Activated B cell treated with CpG ODN at 0.5 μM for 24 hours (primary cell): Measurements from ENCODE around the gene FERMT1. TPM values are rescaled to one million over a fixed set of nuclear protein-coding genes. Genes with fewer than 3 reads are reported as not detected.

ENCODE experiments used
- ATAC-seq: fragments of 200-7000 bp; cut with Tn5 transposase; one replicate; pipeline ENCODE4 v1.10.0; 2021; ENCODE audit warnings: low read depth, mild to moderate bottlenecking, moderate library complexity
- CTCF ChIA-PET: fragments of 350-600 bp; sonication (Branson Sonifier 250); formaldehyde crosslinking; loops from one replicate; lab custom pipeline; 2021; ENCODE audit warnings: antibody characterized with exemption; lab: Charles Lee
- POLR2A ChIA-PET: fragments of 350-600 bp; sonication (Branson Sonifier 250); formaldehyde crosslinking; loops from one replicate; lab custom pipeline; 2021; ENCODE audit warnings: antibody characterized with exemption; lab: Charles Lee
- DNase-seq: peaks from one replicate; pipeline ENCODE4 v3.0.0; 2022
- H3K27ac Mint-ChIP-seq: one replicate; pipeline ENCODE4 v1.8.0; 2020; ENCODE audit warnings: mixed read lengths
- H3K27me3 Mint-ChIP-seq: one replicate; pipeline ENCODE4 v1.8.0; 2021; ENCODE audit warnings: mixed read lengths
- H3K36me3 Mint-ChIP-seq: one replicate; pipeline ENCODE4 v1.8.0; 2021; ENCODE audit warnings: low read depth, mixed read lengths
- H3K4me1 Mint-ChIP-seq: one replicate; pipeline ENCODE4 v1.8.0; 2021; ENCODE audit warnings: mixed read lengths
- H3K4me3 Mint-ChIP-seq: one replicate; pipeline ENCODE4 v1.8.0; 2020; ENCODE audit warnings: mild to moderate bottlenecking, mixed read lengths
- H3K9me3 Mint-ChIP-seq: one replicate; pipeline ENCODE4 v1.8.0; 2020; ENCODE audit warnings: mixed read lengths
- CTCF ChIP-seq: fragments of 200-600 bp; IDR thresholded peaks from one replicate; pipeline ENCODE4 v1.8.0; 2022; ENCODE audit warnings: antibody characterized with exemption, mild to moderate bottlenecking
- intact Hi-C: fragments of 100-400 bp; cut with micrococcal nuclease; formaldehyde crosslinking; loops from one replicate; pipeline ENCODE4 v1.15.1; 2024
- total RNA-seq: library from RNA; stranded (reverse); gene quantifications from 2 replicates; pipeline ENCODE4 v1.2.3, GENCODE V29; 2022

FERMT1 gene
- total RNA-seq, 1 donor from 2014 or later = not detected

DNA sequence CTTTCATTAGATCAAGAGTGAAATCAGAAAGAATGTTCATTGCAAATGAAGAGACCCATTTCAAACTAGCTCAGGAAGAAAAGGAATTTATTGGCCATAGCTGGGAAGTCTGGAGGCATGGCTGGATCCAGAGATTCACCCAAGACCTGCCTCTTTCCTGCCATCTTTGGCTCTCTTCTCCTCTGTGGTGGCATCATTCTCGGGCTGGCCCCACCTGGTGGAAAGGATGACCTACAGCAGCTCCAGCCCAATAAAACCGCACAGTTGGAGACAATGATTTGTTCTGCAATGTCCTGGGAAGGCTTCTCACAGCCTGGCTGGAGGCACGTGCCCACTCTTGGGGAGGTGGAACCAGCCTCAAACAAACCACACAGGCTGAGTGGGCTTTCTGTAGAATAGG is 18.1 kb upstream of the FERMT1 start:
- H3K4me1 Mint-ChIP-seq = no peaks in the 10 kb centered on the region
- CTCF ChIA-PET = interaction anchor here (0.9 to 1.3 kb wide), 3 partner anchors 9 to 93 kb away, joined by 3 to 5 read pairs (median 3); no protein-coding TSS in a partner anchor

GRCh38 chr20:6135347-6135746 is 12.5 kb upstream of the FERMT1 start:
- ATAC-seq (no peak), DNase-seq (no peak)
- POLR2A ChIA-PET = no interaction called here
- Mint-ChIP-seq H3K36me3 (no peaks in the 10 kb centered on the region), H3K4me3 (no peak overlapping the region), H3K27me3 (peaks cover 13% of the 10 kb centered on the region), H3K4me1 (no peaks in the 10 kb centered on the region), H3K9me3 (no peaks in the 10 kb centered on the region), H3K27ac (no peak overlapping the region)
- no peak for TF ChIP-seq CTCF
- intact Hi-C loops = no loop called here
- CTCF ChIA-PET = no interaction called here

More for the DNA sequence above, 18.1 kb upstream of the FERMT1 start:
- no peak overlapping the region for H3K4me3 Mint-ChIP-seq
- POLR2A ChIA-PET = no interaction called here
- DNase-seq (no peak), ATAC-seq (no peak)
- H3K27me3 Mint-ChIP-seq = peaks cover 5% of the 10 kb centered on the region
- H3K9me3 Mint-ChIP-seq = peaks cover 2% of the 10 kb centered on the region
- H3K27ac Mint-ChIP-seq = no peak overlapping the region
- no peak for TF ChIP-seq CTCF
- intact Hi-C loops = loop anchor here (5.0 kb wide), 2 partner anchors 1146 to 1236 kb away; no protein-coding TSS in a partner anchor
- H3K36me3 Mint-ChIP-seq = no peaks in the 10 kb centered on the region

DNA sequence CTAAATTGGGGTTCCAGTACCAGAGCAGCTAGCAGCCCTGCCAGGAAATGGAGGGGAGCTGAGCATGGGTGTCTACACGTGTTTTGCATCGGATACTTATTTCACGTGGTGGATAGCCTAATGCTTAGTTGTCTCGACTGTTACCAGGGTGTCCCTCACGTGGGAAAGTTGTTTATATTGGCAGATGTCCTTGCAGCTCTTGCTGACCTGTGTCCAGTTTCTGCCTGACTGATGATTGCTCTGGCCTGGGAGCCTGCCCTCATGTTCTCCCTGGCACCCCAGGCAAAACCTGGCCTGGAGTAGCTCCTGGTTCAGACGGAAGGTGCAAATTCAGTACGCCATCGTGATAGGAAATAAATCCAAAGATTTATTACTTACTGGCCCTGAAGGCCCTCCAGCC is 11.8 kb upstream of the FERMT1 start:
- no peaks in the 10 kb centered on the region for H3K36me3 Mint-ChIP-seq
- H3K27me3 Mint-ChIP-seq = peaks cover 13% of the 10 kb centered on the region
- DNase-seq (no peak), ATAC-seq (no peak)
- no peaks in the 10 kb centered on the region for H3K4me1 Mint-ChIP-seq
- no peaks in the 10 kb centered on the region for H3K9me3 Mint-ChIP-seq
- intact Hi-C loops = no loop called here
- ChIA-PET POLR2A (no interaction called here), CTCF (no interaction called here)
- no peak overlapping the region for H3K4me3 Mint-ChIP-seq
- no peak for TF ChIP-seq CTCF
- H3K27ac Mint-ChIP-seq = no peak overlapping the region

DNA sequence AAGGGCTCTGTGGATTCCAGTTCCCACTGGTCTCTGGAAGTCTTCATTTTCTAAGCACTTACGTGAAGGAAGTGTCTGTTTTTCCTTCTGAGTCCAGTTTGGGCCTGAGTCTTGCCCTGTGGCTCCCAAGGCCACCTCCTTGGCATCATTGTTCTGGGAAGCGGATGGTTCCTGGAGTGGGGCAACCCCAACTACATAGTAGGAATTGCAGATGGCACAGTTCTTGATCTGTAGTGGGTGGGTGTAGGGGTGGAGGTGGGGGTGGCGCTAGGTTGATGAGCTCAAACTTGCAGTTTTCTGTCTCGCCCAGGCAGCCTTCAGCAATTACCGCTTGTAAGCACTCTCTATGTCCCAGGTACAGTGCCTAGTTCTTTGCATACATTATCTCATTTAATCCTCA is 7.2 kb upstream of the FERMT1 start:
- ATAC-seq = no peak
- Mint-ChIP-seq H3K4me1 (no peaks in the 10 kb centered on the region), H3K36me3 (no peaks in the 10 kb centered on the region), H3K9me3 (no peaks in the 10 kb centered on the region), H3K4me3 (no peak overlapping the region), H3K27ac (no peak overlapping the region), H3K27me3 (peaks cover 15% of the 10 kb centered on the region)
- ChIA-PET CTCF (interaction anchor here (1.1 kb wide), 1 partner anchor 15 kb away, joined by 3 read pairs; no protein-coding TSS in a partner anchor), POLR2A (no interaction called here)
- TF ChIP-seq CTCF = no peak
- DNase-seq = no peak
- intact Hi-C loops = no loop called here

DNA sequence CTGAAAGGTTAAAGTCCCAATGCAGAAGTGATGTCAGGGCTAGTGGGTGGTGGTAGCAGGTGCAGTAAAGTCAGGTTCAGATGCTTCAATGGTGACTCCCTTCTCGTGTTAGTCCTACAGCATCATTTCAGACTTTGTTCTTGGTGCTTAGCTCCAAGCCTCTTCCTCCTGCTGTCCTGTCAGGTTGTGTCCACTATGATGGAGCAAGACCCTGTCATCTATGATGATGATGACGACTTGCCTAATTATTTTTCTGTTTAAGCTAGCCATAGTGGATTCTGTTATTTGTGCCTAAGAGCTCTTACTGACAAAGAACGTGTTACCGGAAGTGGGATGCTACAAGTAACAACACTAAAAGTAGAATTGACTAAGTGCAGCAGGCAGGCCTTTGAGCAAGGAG is 5.0 kb upstream of the FERMT1 start:
- intact Hi-C loops = no loop called here
- Mint-ChIP-seq H3K4me3 (no peak overlapping the region), H3K27ac (no peak overlapping the region), H3K9me3 (no peaks in the 10 kb centered on the region), H3K36me3 (no peaks in the 10 kb centered on the region), H3K4me1 (peaks cover 4% of the 10 kb centered on the region), H3K27me3 (peaks cover 26% of the 10 kb centered on the region)
- ChIA-PET POLR2A (no interaction called here), CTCF (no interaction called here)
- DNase-seq = no peak
- no peak for ATAC-seq
- TF ChIP-seq CTCF = no peak
